Neural cell (in vitro differentiated cells): Measurements from ENCODE around the gene PRKCD. TPM values are rescaled to one million over a fixed set of nuclear protein-coding genes. Genes with fewer than 3 reads are reported as not detected.

Experiments
- H2AFZ ChIP-seq: fragments of 200-600, 300-800 bp; sonication (generic), shearing (Covaris generic); 2 replicates; pipeline ENCODE4 v1.6.0; 2014; ENCODE audit warnings: low read depth, mild to moderate bottlenecking, antibody characterized with exemption, low read length, moderate library complexity
- H3F3A ChIP-seq: fragments of 200-600 bp; shearing (Covaris generic); 2 replicates; pipeline ENCODE4 v1.6.1; 2016; ENCODE audit warnings: mild to moderate bottlenecking, moderate library complexity, mixed read lengths, antibody characterized with exemption, low read length; ENCODE audit not compliant: insufficient read depth, poor library complexity, severe bottlenecking
- H3K27ac ChIP-seq: fragments of 200-600, 300-800 bp; sonication (generic), shearing (Covaris generic); 2 replicates; pipeline ENCODE4 v1.5.1; 2014; ENCODE audit warnings: mild to moderate bottlenecking, low read length, moderate library complexity
- H3K27me3 ChIP-seq: fragments of 300-800, 200-600 bp; sonication (generic), shearing (Covaris generic); 2 replicates; pipeline ENCODE4 v1.6.0; 2014; ENCODE audit warnings: mild to moderate bottlenecking, low read depth, low read length, moderate library complexity; ENCODE audit not compliant: insufficient read depth
- H3K36me3 ChIP-seq: fragments of 300-800, 200-600 bp; sonication (generic), shearing (Covaris generic); 2 replicates; pipeline ENCODE4 v1.5.1; 2014; ENCODE audit warnings: mild to moderate bottlenecking, antibody characterized with exemption, low read length, moderate library complexity; ENCODE audit not compliant: insufficient read depth
- H3K4me2 ChIP-seq: fragments of 300-800, 200-600 bp; sonication (generic), shearing (Covaris generic); 2 replicates; pipeline ENCODE4 v1.6.0; 2014; ENCODE audit warnings: mild to moderate bottlenecking, low read length
- H3K4me3 ChIP-seq: fragments of 300-800, 200-600 bp; sonication (generic), shearing (Covaris generic); 2 replicates; pipeline ENCODE4 v1.5.1; 2014; ENCODE audit warnings: mild to moderate bottlenecking, low read length, moderate library complexity
- H3K79me2 ChIP-seq: fragments of 200-600 bp; shearing (Covaris generic); replicated peaks from 2 replicates; pipeline ENCODE4 v1.6.0; 2014; ENCODE audit warnings: mild to moderate bottlenecking, low read length, moderate library complexity; ENCODE audit not compliant: insufficient read depth
- H3K9ac ChIP-seq: fragments of 300-800, 200-600 bp; sonication (generic), shearing (Covaris generic); 2 replicates; pipeline ENCODE4 v1.6.1; 2016; ENCODE audit warnings: mild to moderate bottlenecking, low read length, mixed read lengths
- H3K9me2 ChIP-seq: fragments of 200-600 bp; shearing (Covaris generic); 2 replicates; pipeline ENCODE4 v1.6.1; 2016; ENCODE audit warnings: mild to moderate bottlenecking, low read length, mixed read lengths; ENCODE audit not compliant: insufficient read depth
- H3K9me3 ChIP-seq: fragments of 200-600, 300-800 bp; sonication (generic), shearing (Covaris generic); 2 replicates; pipeline ENCODE4 v1.6.1; 2016; ENCODE audit warnings: mild to moderate bottlenecking, mixed run types, low read length, moderate library complexity, mixed read lengths
- H4K20me1 ChIP-seq: fragments of 200-600 bp; shearing (Covaris generic); 2 replicates; pipeline ENCODE4 v1.6.1; 2016; ENCODE audit warnings: mild to moderate bottlenecking, mixed run types; ENCODE audit not compliant: insufficient read depth
- EP300 ChIP-seq: fragments of 450-650 bp; conservative IDR thresholded peaks from 2 replicates; pipeline ENCODE4 v1.6.1; 2014; ENCODE audit warnings: antibody characterized with exemption, mild to moderate bottlenecking, moderate library complexity; ENCODE audit not compliant: poor library complexity, severe bottlenecking
- EZH2 ChIP-seq: fragments of 200-600, 300-800 bp; shearing (Covaris generic), sonication (generic); IDR thresholded peaks from 2 replicates; pipeline ENCODE4 v1.6.1; 2014; ENCODE audit warnings: antibody characterized with exemption, low read length, borderline replicate concordance, mild to moderate bottlenecking; ENCODE audit not compliant: insufficient read depth, poor library complexity, severe bottlenecking
- MXI1 ChIP-seq: fragments of 450-650 bp; conservative IDR thresholded peaks from 2 replicates; pipeline ENCODE4 v1.6.1; 2014; ENCODE audit warnings: antibody characterized with exemption, mild to moderate bottlenecking; ENCODE audit not compliant: poor library complexity, severe bottlenecking
- POLR2AphosphoS5 ChIP-seq: IDR thresholded peaks from 2 replicates; pipeline ENCODE4 v1.6.1; 2012
- RAD21 ChIP-seq: fragments of 450-650 bp; conservative IDR thresholded peaks from 2 replicates; pipeline ENCODE4 v1.6.1; 2014; ENCODE audit warnings: antibody characterized with exemption, mild to moderate bottlenecking, moderate library complexity
- SMC3 ChIP-seq: fragments of 450-650 bp; conservative IDR thresholded peaks from 2 replicates; pipeline ENCODE4 v1.6.1; 2014; ENCODE audit warnings: antibody characterized with exemption, mild to moderate bottlenecking, moderate library complexity; ENCODE audit not compliant: poor library complexity
- TAF1 ChIP-seq: IDR thresholded peaks from 2 replicates; pipeline ENCODE4 v1.6.1; 2012; ENCODE audit warnings: low read depth
- polyA plus RNA-seq: library from polyadenylated mRNA; depleted of rRNA; stranded (reverse); fragments of >200 nt; gene quantifications from 2 replicates; pipeline ENCODE4 v1.2.3, GENCODE V29; 2014
- TF ChIP-seq, protein P1 (sequence below): fragments of 450-650 bp; IDR thresholded peaks from 2 replicates; pipeline ENCODE4 v1.5.1; 2014; ENCODE audit warnings: antibody characterized with exemption, mild to moderate bottlenecking, moderate library complexity; ENCODE audit not compliant: poor library complexity, severe bottlenecking
- TF ChIP-seq, protein P2 (sequence below): IDR thresholded peaks from 2 replicates; pipeline ENCODE4 v1.6.1; 2012; ENCODE audit warnings: borderline replicate concordance

Gene PRKCD
- polyA plus RNA-seq, 1 donor from 2014 or later, result not detected

- no peak overlapping the region for H2AFZ ChIP-seq
- no peaks in the 10 kb centered on the region for H3F3A ChIP-seq
- no peaks in the 10 kb centered on the region for H3K9me2 ChIP-seq
These were observed 57.1 kb downstream of the PRKCD start for GRCh38 chr3:53218131-53218530.

DNA sequence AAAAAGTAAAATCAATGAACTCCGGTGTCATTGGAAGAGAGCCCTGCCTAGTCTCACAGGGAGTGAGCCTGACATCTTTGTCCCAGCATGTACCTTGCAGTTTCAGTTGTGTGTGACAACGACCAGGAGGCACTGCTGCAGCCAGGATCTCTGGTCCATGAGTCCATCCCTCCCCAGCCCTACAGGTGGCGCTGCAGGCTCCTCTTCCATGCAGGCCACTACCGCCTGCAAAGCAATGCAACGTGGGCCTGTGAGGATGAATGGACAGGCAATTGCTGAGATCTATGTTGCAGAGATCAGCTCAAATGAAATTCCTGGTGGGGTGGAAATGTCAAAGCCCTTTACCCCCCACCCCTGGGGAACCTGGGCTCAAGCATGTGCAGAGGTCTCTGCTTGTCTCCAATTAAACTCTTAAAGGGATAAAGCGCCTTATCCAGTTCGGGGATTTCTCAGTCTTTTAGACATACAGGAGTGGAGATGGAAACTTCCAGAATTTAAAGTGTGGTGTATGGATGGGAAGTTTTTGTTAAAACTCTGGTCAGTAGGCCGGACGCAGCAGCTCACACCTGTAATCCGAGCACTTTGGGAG, 59.0 kb downstream of the PRKCD start:
- Histone ChIP-seq H3K9me3 (no peaks in the 10 kb centered on the region), H3K27ac (no peak overlapping the region), H3K9ac (no peak overlapping the region), H3F3A (no peaks in the 10 kb centered on the region), H3K9me2 (no peaks in the 10 kb centered on the region), H3K79me2 (no peaks in the 10 kb centered on the region), H2AFZ (no peak overlapping the region), H3K36me3 (no peaks in the 10 kb centered on the region), H3K4me3 (no peak overlapping the region), H3K4me2 (no peak overlapping the region), H3K27me3 (no peaks in the 10 kb centered on the region), H4K20me1 (no peaks in the 10 kb centered on the region)
- TF ChIP-seq EP300 (no peak), RAD21 (peak; percentile 51), TAF1 (no peak), POLR2AphosphoS5 (no peak), SMC3 (no peak)
- TF ChIP-seq, protein P1, sequence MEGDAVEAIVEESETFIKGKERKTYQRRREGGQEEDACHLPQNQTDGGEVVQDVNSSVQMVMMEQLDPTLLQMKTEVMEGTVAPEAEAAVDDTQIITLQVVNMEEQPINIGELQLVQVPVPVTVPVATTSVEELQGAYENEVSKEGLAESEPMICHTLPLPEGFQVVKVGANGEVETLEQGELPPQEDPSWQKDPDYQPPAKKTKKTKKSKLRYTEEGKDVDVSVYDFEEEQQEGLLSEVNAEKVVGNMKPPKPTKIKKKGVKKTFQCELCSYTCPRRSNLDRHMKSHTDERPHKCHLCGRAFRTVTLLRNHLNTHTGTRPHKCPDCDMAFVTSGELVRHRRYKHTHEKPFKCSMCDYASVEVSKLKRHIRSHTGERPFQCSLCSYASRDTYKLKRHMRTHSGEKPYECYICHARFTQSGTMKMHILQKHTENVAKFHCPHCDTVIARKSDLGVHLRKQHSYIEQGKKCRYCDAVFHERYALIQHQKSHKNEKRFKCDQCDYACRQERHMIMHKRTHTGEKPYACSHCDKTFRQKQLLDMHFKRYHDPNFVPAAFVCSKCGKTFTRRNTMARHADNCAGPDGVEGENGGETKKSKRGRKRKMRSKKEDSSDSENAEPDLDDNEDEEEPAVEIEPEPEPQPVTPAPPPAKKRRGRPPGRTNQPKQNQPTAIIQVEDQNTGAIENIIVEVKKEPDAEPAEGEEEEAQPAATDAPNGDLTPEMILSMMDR, result peak; percentile 71

More at GRCh38 chr3:53218131-53218530, 57.1 kb downstream of the PRKCD start:
- Histone ChIP-seq H3K27ac (no peak overlapping the region), H3K4me3 (no peak overlapping the region), H3K27me3 (no peaks in the 10 kb centered on the region), H3K9me3 (no peaks in the 10 kb centered on the region), H3K36me3 (no peaks in the 10 kb centered on the region), H3K9ac (no peak overlapping the region), H4K20me1 (no peaks in the 10 kb centered on the region), H3K79me2 (no peaks in the 10 kb centered on the region), H3K4me2 (no peak overlapping the region)
- TF ChIP-seq, protein P1, result no peak
- TF ChIP-seq TAF1, result no peak
- TF ChIP-seq, protein P2, sequence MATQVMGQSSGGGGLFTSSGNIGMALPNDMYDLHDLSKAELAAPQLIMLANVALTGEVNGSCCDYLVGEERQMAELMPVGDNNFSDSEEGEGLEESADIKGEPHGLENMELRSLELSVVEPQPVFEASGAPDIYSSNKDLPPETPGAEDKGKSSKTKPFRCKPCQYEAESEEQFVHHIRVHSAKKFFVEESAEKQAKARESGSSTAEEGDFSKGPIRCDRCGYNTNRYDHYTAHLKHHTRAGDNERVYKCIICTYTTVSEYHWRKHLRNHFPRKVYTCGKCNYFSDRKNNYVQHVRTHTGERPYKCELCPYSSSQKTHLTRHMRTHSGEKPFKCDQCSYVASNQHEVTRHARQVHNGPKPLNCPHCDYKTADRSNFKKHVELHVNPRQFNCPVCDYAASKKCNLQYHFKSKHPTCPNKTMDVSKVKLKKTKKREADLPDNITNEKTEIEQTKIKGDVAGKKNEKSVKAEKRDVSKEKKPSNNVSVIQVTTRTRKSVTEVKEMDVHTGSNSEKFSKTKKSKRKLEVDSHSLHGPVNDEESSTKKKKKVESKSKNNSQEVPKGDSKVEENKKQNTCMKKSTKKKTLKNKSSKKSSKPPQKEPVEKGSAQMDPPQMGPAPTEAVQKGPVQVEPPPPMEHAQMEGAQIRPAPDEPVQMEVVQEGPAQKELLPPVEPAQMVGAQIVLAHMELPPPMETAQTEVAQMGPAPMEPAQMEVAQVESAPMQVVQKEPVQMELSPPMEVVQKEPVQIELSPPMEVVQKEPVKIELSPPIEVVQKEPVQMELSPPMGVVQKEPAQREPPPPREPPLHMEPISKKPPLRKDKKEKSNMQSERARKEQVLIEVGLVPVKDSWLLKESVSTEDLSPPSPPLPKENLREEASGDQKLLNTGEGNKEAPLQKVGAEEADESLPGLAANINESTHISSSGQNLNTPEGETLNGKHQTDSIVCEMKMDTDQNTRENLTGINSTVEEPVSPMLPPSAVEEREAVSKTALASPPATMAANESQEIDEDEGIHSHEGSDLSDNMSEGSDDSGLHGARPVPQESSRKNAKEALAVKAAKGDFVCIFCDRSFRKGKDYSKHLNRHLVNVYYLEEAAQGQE, result no peak
- TF ChIP-seq MXI1, result no peak
- TF ChIP-seq POLR2AphosphoS5, result no peak
- no peak for TF ChIP-seq SMC3
- no peak for TF ChIP-seq EP300
- TF ChIP-seq EZH2, result no peak
- no peak for TF ChIP-seq RAD21
